ENCODE measurements around the gene RNF227.

Gene RNF227

GRCh38 chr17:7885367-7886226 is 30.5 kb downstream of the RNF227 start:
- H3K4me3 ChIP-seq (ENCODE audit: low read length) = peak overlapping the region; percentile 82
- no peak for DNase-seq (ENCODE audit: low read depth)

DNA sequence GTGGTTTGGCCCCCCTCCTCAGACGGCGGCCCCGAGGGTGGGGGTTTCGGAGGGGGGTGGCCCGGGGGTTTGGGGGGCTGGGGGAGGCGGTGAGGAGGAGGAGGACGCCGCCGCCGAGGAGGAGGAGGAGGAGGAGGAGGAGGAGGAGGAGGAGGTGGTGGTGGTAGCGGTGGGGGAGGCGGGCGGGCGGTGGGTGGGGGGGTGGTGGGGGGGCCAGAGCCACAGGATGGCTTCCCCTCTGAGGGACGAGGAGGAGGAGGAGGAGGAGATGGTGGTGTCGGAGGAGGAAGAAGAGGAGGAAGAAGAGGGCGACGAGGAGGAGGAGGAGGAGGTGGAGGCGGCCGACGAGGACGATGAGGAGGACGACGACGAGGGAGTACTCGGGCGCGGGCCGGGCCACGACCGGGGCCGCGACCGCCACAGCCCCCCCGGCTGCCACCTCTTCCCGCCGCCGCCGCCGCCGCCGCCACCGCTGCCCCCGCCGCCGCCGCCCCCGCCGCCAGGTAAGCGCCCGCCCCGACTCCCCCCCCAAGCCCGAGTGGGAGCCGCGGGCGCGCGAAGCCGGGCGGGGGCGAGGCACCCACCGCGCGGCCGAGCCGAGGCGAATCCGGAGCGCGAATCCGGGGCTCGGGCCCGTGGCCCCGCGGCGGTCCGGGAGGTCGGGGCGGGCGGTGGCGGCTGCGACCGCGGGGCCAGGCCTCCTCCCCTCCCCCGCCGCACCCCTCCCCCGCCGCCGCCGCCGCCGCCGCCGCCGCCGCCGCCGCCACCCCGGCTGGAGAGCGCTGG is 31.3 kb downstream of the RNF227 start:
- H3K4me3 ChIP-seq (ENCODE audit: low read length) = peak overlapping the region; percentile 82
- no peak for TF ChIP-seq CTCF (IDR thresholded peaks at IDR 0.05; ENCODE audit: insufficient read depth, low read depth, low read length, missing control alignments)
- DNase-seq (ENCODE audit: low read depth) = no peak

More at GRCh38 chr17:7885367-7886226, 30.5 kb downstream of the RNF227 start:
- TF ChIP-seq CTCF (IDR thresholded peaks at IDR 0.05; ENCODE audit: insufficient read depth, low read depth, low read length, missing control alignments) = no peak

GRCh38 chr17:7883781-7884386 is 32.2 kb downstream of the RNF227 start:
- peak overlapping the region; percentile 54 for H3K4me3 ChIP-seq (ENCODE audit: low read length)
- no peak for DNase-seq (ENCODE audit: low read depth)
- TF ChIP-seq CTCF (IDR thresholded peaks at IDR 0.05; ENCODE audit: insufficient read depth, low read depth, low read length, missing control alignments) = no peak

- no peak for DNase-seq (ENCODE audit: low read depth)
- no peak overlapping the region for H3K4me3 ChIP-seq (ENCODE audit: low read length)
- no peak for TF ChIP-seq CTCF (IDR thresholded peaks at IDR 0.05; ENCODE audit: insufficient read depth, low read depth, low read length, missing control alignments)
Observed at GRCh38 chr17:7882629-7883028, 33.5 kb downstream of the RNF227 start.

- no peak for TF ChIP-seq CTCF (IDR thresholded peaks at IDR 0.05; ENCODE audit: insufficient read depth, low read depth, low read length, missing control alignments)
- H3K4me3 ChIP-seq (ENCODE audit: low read length) = no peak overlapping the region
- no peak for DNase-seq (ENCODE audit: low read depth)
Observed at GRCh38 chr17:7882068-7882467, 34.0 kb downstream of the RNF227 start.

- no peak for TF ChIP-seq CTCF (IDR thresholded peaks at IDR 0.05; ENCODE audit: insufficient read depth, low read depth, low read length, missing control alignments)
- DNase-seq (ENCODE audit: low read depth) = no peak
- no peak overlapping the region for H3K4me3 ChIP-seq (ENCODE audit: low read length)
Observed at GRCh38 chr17:7881276-7882054, 34.6 kb downstream of the RNF227 start.
